HL-60 (cell line): Measurements from ENCODE around the gene GRK5.

Experiments used
- GABPA ChIP-seq: IDR thresholded peaks from 2 replicates; pipeline ENCODE4 v1.6.1; 2012; ENCODE audit warnings: low read depth
- POLR2AphosphoS5 ChIP-seq: IDR thresholded peaks from 2 replicates; pipeline ENCODE4 v1.6.1; 2012; ENCODE audit warnings: low read depth
- SPI1 ChIP-seq: IDR thresholded peaks from 2 replicates; pipeline ENCODE4 v1.6.1; 2012; ENCODE audit warnings: low read depth, mild to moderate bottlenecking, borderline replicate concordance
- TF ChIP-seq, protein P1 (sequence below): IDR thresholded peaks from one replicate; pipeline ENCODE4 v1.5.1; 2011; ENCODE audit warnings: low read length, control low read depth, inconsistent platforms; ENCODE audit not compliant: insufficient read depth
- TF ChIP-seq, protein P2 (sequence below): IDR thresholded peaks from 2 replicates; pipeline ENCODE4 v1.6.1; 2012; ENCODE audit warnings: low read depth; ENCODE audit not compliant: insufficient replicate concordance

GRCh38 chr10:119431773-119432135 lies 224.4 kb downstream of the GRK5 start:
- no peak for TF ChIP-seq SPI1
- no peak for TF ChIP-seq POLR2AphosphoS5
- TF ChIP-seq, protein P1, sequence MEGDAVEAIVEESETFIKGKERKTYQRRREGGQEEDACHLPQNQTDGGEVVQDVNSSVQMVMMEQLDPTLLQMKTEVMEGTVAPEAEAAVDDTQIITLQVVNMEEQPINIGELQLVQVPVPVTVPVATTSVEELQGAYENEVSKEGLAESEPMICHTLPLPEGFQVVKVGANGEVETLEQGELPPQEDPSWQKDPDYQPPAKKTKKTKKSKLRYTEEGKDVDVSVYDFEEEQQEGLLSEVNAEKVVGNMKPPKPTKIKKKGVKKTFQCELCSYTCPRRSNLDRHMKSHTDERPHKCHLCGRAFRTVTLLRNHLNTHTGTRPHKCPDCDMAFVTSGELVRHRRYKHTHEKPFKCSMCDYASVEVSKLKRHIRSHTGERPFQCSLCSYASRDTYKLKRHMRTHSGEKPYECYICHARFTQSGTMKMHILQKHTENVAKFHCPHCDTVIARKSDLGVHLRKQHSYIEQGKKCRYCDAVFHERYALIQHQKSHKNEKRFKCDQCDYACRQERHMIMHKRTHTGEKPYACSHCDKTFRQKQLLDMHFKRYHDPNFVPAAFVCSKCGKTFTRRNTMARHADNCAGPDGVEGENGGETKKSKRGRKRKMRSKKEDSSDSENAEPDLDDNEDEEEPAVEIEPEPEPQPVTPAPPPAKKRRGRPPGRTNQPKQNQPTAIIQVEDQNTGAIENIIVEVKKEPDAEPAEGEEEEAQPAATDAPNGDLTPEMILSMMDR = no peak
- no peak for TF ChIP-seq GABPA
- TF ChIP-seq, protein P2, sequence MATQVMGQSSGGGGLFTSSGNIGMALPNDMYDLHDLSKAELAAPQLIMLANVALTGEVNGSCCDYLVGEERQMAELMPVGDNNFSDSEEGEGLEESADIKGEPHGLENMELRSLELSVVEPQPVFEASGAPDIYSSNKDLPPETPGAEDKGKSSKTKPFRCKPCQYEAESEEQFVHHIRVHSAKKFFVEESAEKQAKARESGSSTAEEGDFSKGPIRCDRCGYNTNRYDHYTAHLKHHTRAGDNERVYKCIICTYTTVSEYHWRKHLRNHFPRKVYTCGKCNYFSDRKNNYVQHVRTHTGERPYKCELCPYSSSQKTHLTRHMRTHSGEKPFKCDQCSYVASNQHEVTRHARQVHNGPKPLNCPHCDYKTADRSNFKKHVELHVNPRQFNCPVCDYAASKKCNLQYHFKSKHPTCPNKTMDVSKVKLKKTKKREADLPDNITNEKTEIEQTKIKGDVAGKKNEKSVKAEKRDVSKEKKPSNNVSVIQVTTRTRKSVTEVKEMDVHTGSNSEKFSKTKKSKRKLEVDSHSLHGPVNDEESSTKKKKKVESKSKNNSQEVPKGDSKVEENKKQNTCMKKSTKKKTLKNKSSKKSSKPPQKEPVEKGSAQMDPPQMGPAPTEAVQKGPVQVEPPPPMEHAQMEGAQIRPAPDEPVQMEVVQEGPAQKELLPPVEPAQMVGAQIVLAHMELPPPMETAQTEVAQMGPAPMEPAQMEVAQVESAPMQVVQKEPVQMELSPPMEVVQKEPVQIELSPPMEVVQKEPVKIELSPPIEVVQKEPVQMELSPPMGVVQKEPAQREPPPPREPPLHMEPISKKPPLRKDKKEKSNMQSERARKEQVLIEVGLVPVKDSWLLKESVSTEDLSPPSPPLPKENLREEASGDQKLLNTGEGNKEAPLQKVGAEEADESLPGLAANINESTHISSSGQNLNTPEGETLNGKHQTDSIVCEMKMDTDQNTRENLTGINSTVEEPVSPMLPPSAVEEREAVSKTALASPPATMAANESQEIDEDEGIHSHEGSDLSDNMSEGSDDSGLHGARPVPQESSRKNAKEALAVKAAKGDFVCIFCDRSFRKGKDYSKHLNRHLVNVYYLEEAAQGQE = no peak
